B cell (primary cell): ENCODE measurements around the gene ENC1.

Source experiments
- EZH2 ChIP-seq: IDR thresholded peaks from 2 replicates; pipeline ENCODE4 v1.6.1; 2012; ENCODE audit warnings: borderline replicate concordance, low read depth, mild to moderate bottlenecking, moderate library complexity, low read length; ENCODE audit not compliant: insufficient read depth, poor library complexity, severe bottlenecking
- TF ChIP-seq, protein P1 (sequence below): fragments of 200-600 bp; IDR thresholded peaks from one replicate; pipeline ENCODE4 v1.8.0; 2022; ENCODE audit warnings: antibody characterized with exemption, mild to moderate bottlenecking

DNA sequence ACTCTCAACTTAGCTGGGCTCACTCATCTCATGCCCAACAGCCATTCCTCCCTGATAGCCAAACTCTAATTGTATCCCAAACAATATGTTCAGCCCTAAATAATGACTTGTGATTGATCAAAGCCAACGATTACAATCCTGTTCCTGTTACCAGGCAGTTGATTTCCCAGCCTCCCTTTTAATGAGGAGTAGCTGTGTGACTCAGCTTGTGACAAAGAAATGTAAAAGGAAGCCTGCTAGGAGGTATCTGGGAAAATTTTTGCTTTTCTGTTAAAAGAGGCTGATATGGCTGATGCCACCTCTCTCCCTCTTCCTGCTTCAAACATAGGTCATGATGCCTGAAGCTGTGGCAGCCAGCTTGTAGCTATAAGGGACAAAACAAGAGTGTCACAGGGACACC is 19.6 kb upstream of the ENC1 start:
- TF ChIP-seq, protein P1, sequence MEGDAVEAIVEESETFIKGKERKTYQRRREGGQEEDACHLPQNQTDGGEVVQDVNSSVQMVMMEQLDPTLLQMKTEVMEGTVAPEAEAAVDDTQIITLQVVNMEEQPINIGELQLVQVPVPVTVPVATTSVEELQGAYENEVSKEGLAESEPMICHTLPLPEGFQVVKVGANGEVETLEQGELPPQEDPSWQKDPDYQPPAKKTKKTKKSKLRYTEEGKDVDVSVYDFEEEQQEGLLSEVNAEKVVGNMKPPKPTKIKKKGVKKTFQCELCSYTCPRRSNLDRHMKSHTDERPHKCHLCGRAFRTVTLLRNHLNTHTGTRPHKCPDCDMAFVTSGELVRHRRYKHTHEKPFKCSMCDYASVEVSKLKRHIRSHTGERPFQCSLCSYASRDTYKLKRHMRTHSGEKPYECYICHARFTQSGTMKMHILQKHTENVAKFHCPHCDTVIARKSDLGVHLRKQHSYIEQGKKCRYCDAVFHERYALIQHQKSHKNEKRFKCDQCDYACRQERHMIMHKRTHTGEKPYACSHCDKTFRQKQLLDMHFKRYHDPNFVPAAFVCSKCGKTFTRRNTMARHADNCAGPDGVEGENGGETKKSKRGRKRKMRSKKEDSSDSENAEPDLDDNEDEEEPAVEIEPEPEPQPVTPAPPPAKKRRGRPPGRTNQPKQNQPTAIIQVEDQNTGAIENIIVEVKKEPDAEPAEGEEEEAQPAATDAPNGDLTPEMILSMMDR = no peak
- TF ChIP-seq EZH2 = no peak
